HG02571 (cell line): ENCODE results near the gene APBA3.

ENCODE experiments used
- ATAC-seq: cut with Tn5 transposase; IDR thresholded peaks from one replicate; pipeline ENCODE4 v1.9.1; 2021; ENCODE audit warnings: mild to moderate bottlenecking, moderate library complexity; ENCODE audit not compliant: unreplicated experiment

The APBA3 gene

GRCh38 chr19:3761382-3762129, at the start of gene APBA3:
TSS of gene APBA3 (minus strand) at chr19:3761692. CDS start at chr19:3760264, 1,428 bp downstream.
- peak; percentile 45 for ATAC-seq

- no peak for ATAC-seq
These were observed 49.3 kb upstream of the APBA3 start for GRCh38 chr19:3810708-3811355.

- no peak for ATAC-seq
These were observed 48.6 kb upstream of the APBA3 start for GRCh38 chr19:3809881-3810707.

- no peak for ATAC-seq
These were observed 47.1 kb upstream of the APBA3 start for GRCh38 chr19:3808420-3809143.

- no peak for ATAC-seq
These were observed 46.3 kb upstream of the APBA3 start for GRCh38 chr19:3807574-3808354.

GRCh38 chr19:3807131-3807480, 45.6 kb upstream of the APBA3 start:
- no peak for ATAC-seq

- no peak for ATAC-seq
These were observed 44.4 kb upstream of the APBA3 start for GRCh38 chr19:3805859-3806258.

GRCh38 chr19:3804429-3804828, 42.9 kb upstream of the APBA3 start:
- ATAC-seq: no peak

- no peak for ATAC-seq
These were observed 42.5 kb upstream of the APBA3 start for GRCh38 chr19:3803986-3804385.

- no peak for ATAC-seq
These were observed 41.8 kb upstream of the APBA3 start for GRCh38 chr19:3803114-3803888.

GRCh38 chr19:3801412-3802096, 40.1 kb upstream of the APBA3 start:
- ATAC-seq: no peak

- no peak for ATAC-seq
These were observed 39.5 kb upstream of the APBA3 start for GRCh38 chr19:3800996-3801395.

GRCh38 chr19:3798137-3798536, 36.6 kb upstream of the APBA3 start:
- no peak for ATAC-seq

- no peak for ATAC-seq
These were observed 34.9 kb upstream of the APBA3 start for GRCh38 chr19:3796358-3796757.

GRCh38 chr19:3793799-3794198, 32.3 kb upstream of the APBA3 start:
- no peak for ATAC-seq

- ATAC-seq: no peak
These were observed 30.6 kb upstream of the APBA3 start for GRCh38 chr19:3792114-3792513.

GRCh38 chr19:3790941-3791340, 29.4 kb upstream of the APBA3 start:
- no peak for ATAC-seq

GRCh38 chr19:3790209-3790734, 28.8 kb upstream of the APBA3 start:
- no peak for ATAC-seq
